SK-N-MC (cell line): Measurements from ENCODE around the gene PSMC4.

Experiments
- EZH2 ChIP-seq: fragments of 200-600 bp; sonication (generic); IDR thresholded peaks from one replicate; pipeline ENCODE4 v1.6.1; 2017; ENCODE audit warnings: antibody characterized with exemption
- FOXP2 ChIP-seq: optimal IDR thresholded peaks from 2 replicates; pipeline ENCODE3; 2011; ENCODE audit warnings: mild to moderate bottlenecking, moderate library complexity; ENCODE audit not compliant: insufficient read depth; ENCODE audit errors: extremely low read length, control extremely low read depth
- POLR2AphosphoS5 ChIP-seq: IDR thresholded peaks from 2 replicates; pipeline ENCODE4 v1.6.1; 2012; ENCODE audit warnings: mild to moderate bottlenecking, low read depth, low read length, borderline replicate concordance

GRCh38 chr19:39941615-39942365 is 29.2 kb upstream of the PSMC4 start:
- TF ChIP-seq EZH2, result no peak
- TF ChIP-seq POLR2AphosphoS5, result peak; percentile 60; the same call in 1 of the 2 replicates
- TF ChIP-seq FOXP2, result no peak
